HEK293 (cell line): ENCODE data around the gene PRPS2.

ENCODE experiments used
- CTCF ChIA-PET: fragments of 350-600 bp; formaldehyde crosslinking; extraction: SDS; loops from one replicate; lab custom pipeline; 2021; ENCODE audit warnings: antibody characterized with exemption; lab: Yijun Ruan, JAX
- POLR2A ChIA-PET: fragments of 300-600 bp; formaldehyde crosslinking; extraction: SDS; loops from one replicate; lab custom pipeline; 2020; ENCODE audit warnings: antibody characterized with exemption, inconsistent platforms; lab: Yijun Ruan, JAX
- H3K27ac ChIP-seq: fragments of 200-500 bp; sonication (Bioruptor generic); 2 replicates; pipeline ENCODE4 v1.5.1; 2014; ENCODE audit warnings: low read depth, low read length, control low read depth, inconsistent platforms; ENCODE audit errors: extremely low read depth
- H3K36me3 ChIP-seq, 2 experiments: fragments of 200-500 bp in 1 of 2; sonication (Bioruptor generic) in 1 of 2; 1 replicate in 1 of 2; 2 replicates in 1 of 2; pipeline ENCODE4 v1.5.1; 2014 to 2017; ENCODE audit warnings: inconsistent platforms in 2 of 2, low read length in 2 of 2; ENCODE audit not compliant: control insufficient read depth in 2 of 2, insufficient read depth in 1 of 2
- H3K4me1 ChIP-seq: fragments of 200-500 bp; sonication (Bioruptor generic); 2 replicates; pipeline ENCODE4 v1.5.1; 2014; ENCODE audit warnings: mild to moderate bottlenecking, low read length, inconsistent platforms; ENCODE audit not compliant: control insufficient read depth, insufficient read depth
- H3K4me3 ChIP-seq: 2 replicates; pipeline ENCODE4 v1.5.1; 2011; ENCODE audit warnings: low read depth, mild to moderate bottlenecking, control low read depth, low read length, moderate library complexity
- H3K9me3 ChIP-seq: fragments of 200-500 bp; sonication (Bioruptor generic); 2 replicates; pipeline ENCODE4 v1.5.1; 2014; ENCODE audit warnings: low read depth, low read length, inconsistent platforms; ENCODE audit not compliant: control insufficient read depth, insufficient read depth
- ELK4 ChIP-seq: IDR thresholded peaks from 2 replicates; pipeline ENCODE4 v1.6.1; 2011; ENCODE audit warnings: mild to moderate bottlenecking, low read depth, low read length, borderline replicate concordance
- GLI2 ChIP-seq: fragments of 450-650 bp; formaldehyde crosslinking; IDR thresholded peaks from 2 replicates; pipeline ENCODE4; 2017; ENCODE audit warnings: missing biosample characterization, missing genetic modification characterization, low read depth, borderline replicate concordance
- KLF16 ChIP-seq: fragments of 450-650 bp; formaldehyde crosslinking; IDR thresholded peaks from 2 replicates; pipeline ENCODE4 v1.5.1; 2017; ENCODE audit warnings: missing biosample characterization, missing genetic modification characterization
- PRDM1 ChIP-seq: fragments of 450-650 bp; formaldehyde crosslinking; IDR thresholded peaks from 2 replicates; pipeline ENCODE4; 2016; ENCODE audit warnings: missing biosample characterization, missing genetic modification characterization
- REPIN1 ChIP-seq: fragments of 450-650 bp; formaldehyde crosslinking; IDR thresholded peaks from 2 replicates; pipeline ENCODE4 v1.5.1; 2017; ENCODE audit warnings: missing biosample characterization, missing genetic modification characterization, low read depth
- SALL2 ChIP-seq: fragments of 450-650 bp; formaldehyde crosslinking; IDR thresholded peaks from 2 replicates; pipeline ENCODE4 v1.5.0; 2017; ENCODE audit warnings: missing biosample characterization, mild to moderate bottlenecking, missing genetic modification characterization, borderline replicate concordance
- ZFHX2 ChIP-seq: fragments of 450-650 bp; formaldehyde crosslinking; conservative IDR thresholded peaks from 2 replicates; pipeline ENCODE4 v1.5.1; 2016; ENCODE audit warnings: missing biosample characterization, missing genetic modification characterization
- ZNF133 ChIP-seq: fragments of 450-650 bp; formaldehyde crosslinking; IDR thresholded peaks from 2 replicates; pipeline ENCODE4 v1.5.1; 2016; ENCODE audit warnings: missing biosample characterization, missing genetic modification characterization
- ZNF148 ChIP-seq: fragments of 450-650 bp; formaldehyde crosslinking; IDR thresholded peaks from 2 replicates; pipeline ENCODE4 v1.5.0; 2017; ENCODE audit warnings: missing biosample characterization, missing genetic modification characterization, borderline replicate concordance
- ZNF184 ChIP-seq: fragments of 450-650 bp; IDR thresholded peaks from 2 replicates; pipeline ENCODE4 v1.5.1; 2018; ENCODE audit warnings: missing biosample characterization, mild to moderate bottlenecking, missing genetic modification characterization
- ZNF19 ChIP-seq: fragments of 450-650 bp; formaldehyde crosslinking; IDR thresholded peaks from 2 replicates; pipeline ENCODE4; 2016; ENCODE audit warnings: missing biosample characterization, missing genetic modification characterization, low read depth
- ZNF239 ChIP-seq: fragments of 450-650 bp; formaldehyde crosslinking; IDR thresholded peaks from 2 replicates; pipeline ENCODE4 v1.5.1; 2016; ENCODE audit warnings: missing biosample characterization, missing genetic modification characterization
- ZNF292 ChIP-seq: fragments of 450-650 bp; formaldehyde crosslinking; IDR thresholded peaks from 2 replicates; pipeline ENCODE4 v1.5.1; 2016; ENCODE audit warnings: low read depth, missing biosample characterization, missing genetic modification characterization, borderline replicate concordance
- ZNF335 ChIP-seq: fragments of 450-650 bp; formaldehyde crosslinking; conservative IDR thresholded peaks from 2 replicates; pipeline ENCODE4 v1.5.1; 2016; ENCODE audit warnings: missing biosample characterization, missing genetic modification characterization
- ZNF433 ChIP-seq: fragments of 450-650 bp; formaldehyde crosslinking; IDR thresholded peaks from 2 replicates; pipeline ENCODE4 v1.5.1; 2016; ENCODE audit warnings: missing biosample characterization, missing genetic modification characterization, low read depth
- ZNF48 ChIP-seq: fragments of 450-650 bp; formaldehyde crosslinking; IDR thresholded peaks from 2 replicates; pipeline ENCODE4 v1.5.1; 2016; ENCODE audit warnings: missing biosample characterization, missing genetic modification characterization
- ZNF521 ChIP-seq: fragments of 450-650 bp; formaldehyde crosslinking; IDR thresholded peaks from 2 replicates; pipeline ENCODE4 v1.5.1; 2017; ENCODE audit warnings: missing biosample characterization, mild to moderate bottlenecking, missing genetic modification characterization
- ZNF558 ChIP-seq: fragments of 450-650 bp; formaldehyde crosslinking; IDR thresholded peaks from 2 replicates; pipeline ENCODE4 v1.5.1; 2016; ENCODE audit warnings: missing biosample characterization, missing genetic modification characterization
- ZNF585B ChIP-seq: fragments of 450-650 bp; formaldehyde crosslinking; IDR thresholded peaks from 2 replicates; pipeline ENCODE4 v1.5.1; 2016; ENCODE audit warnings: missing biosample characterization, missing genetic modification characterization
- ZNF658 ChIP-seq: fragments of 450-650 bp; formaldehyde crosslinking; IDR thresholded peaks from 2 replicates; pipeline ENCODE4; 2016; ENCODE audit warnings: missing biosample characterization, missing genetic modification characterization
- ZNF670 ChIP-seq: fragments of 450-650 bp; formaldehyde crosslinking; IDR thresholded peaks from 2 replicates; pipeline ENCODE4 v1.5.1; 2016; ENCODE audit warnings: missing biosample characterization, missing genetic modification characterization, low read depth
- ZNF677 ChIP-seq: fragments of 450-650 bp; IDR thresholded peaks from 2 replicates; pipeline ENCODE4 v1.5.0; 2018; ENCODE audit warnings: missing biosample characterization, mild to moderate bottlenecking, missing genetic modification characterization, moderate library complexity
- ZNF707 ChIP-seq: fragments of 450-650 bp; formaldehyde crosslinking; IDR thresholded peaks from 2 replicates; pipeline ENCODE4 v1.5.1; 2016; ENCODE audit warnings: missing biosample characterization, missing genetic modification characterization
- ZNF792 ChIP-seq: fragments of 450-650 bp; formaldehyde crosslinking; IDR thresholded peaks from 2 replicates; pipeline ENCODE4 v1.5.1; 2016; ENCODE audit warnings: missing biosample characterization, missing genetic modification characterization
- TF ChIP-seq, protein P1 (sequence below): fragments of 450-650 bp; formaldehyde crosslinking; IDR thresholded peaks from 2 replicates; pipeline ENCODE4 v1.5.1; 2016; ENCODE audit warnings: missing biosample characterization, missing genetic modification characterization, borderline replicate concordance

PRPS2 gene

DNA sequence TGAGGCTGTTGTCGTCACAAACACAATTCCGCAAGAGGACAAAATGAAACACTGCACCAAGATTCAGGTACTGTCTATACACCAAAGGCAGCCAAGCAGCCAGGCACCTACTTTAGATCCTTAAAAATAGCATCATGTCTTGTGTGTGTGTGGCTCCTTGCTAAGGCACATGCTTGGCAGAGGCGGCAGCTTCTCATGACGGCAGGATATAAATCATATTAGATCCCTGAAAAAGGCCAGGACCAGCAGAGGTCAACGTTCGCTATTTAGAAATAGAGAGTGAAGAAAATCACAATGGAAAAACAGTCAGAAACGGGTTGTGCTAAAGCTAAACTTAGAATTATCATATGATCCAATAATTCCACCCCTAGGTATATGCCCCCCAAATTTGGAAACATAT is 29.5 kb downstream of the PRPS2 start:
- TF ChIP-seq ZNF19, result no peak
- no peak for TF ChIP-seq ZNF335 (tag by site-specific recombination)
- no peak for TF ChIP-seq ZFHX2 (tag by site-specific recombination)
- TF ChIP-seq SALL2 (tag by site-specific recombination), result no peak
- TF ChIP-seq ZNF292 (tag by site-specific recombination), result no peak
- TF ChIP-seq ZNF792, result no peak
- no peak for TF ChIP-seq ELK4
- TF ChIP-seq ZNF48, result no peak
- TF ChIP-seq ZNF433, result no peak
- no peak for TF ChIP-seq ZNF707 (tag by site-specific recombination)
- ChIA-PET POLR2A (no interaction called here), CTCF (no interaction called here)

GRCh38 chrX:12824944-12825343 is 33.7 kb downstream of the PRPS2 start:
- Histone ChIP-seq H3K36me3 (peaks cover 11 to 49% of the 10 kb centered on the region in 2 experiments; a peak in 2 of 3 replicates), H3K27ac (no peak overlapping the region), H3K4me3 (no peak overlapping the region), H3K9me3 (no peaks in the 10 kb centered on the region), H3K4me1 (no peaks in the 10 kb centered on the region)
- TF ChIP-seq ZNF239 (tag by site-specific recombination) (no peak), REPIN1 (no peak), ZNF148 (no peak), ZNF133 (tag by site-specific recombination) (no peak), PRDM1 (tag by site-specific recombination) (no peak), ZNF658 (tag by site-specific recombination) (no peak), ZNF521 (tag by site-specific recombination) (no peak), ZNF558 (tag by site-specific recombination) (no peak)
- CTCF ChIA-PET, result interaction anchor here (0.6 to 2.0 kb wide), 4 partner anchors 11 to 432 kb away, joined by 3 to 8 read pairs (median 5); no protein-coding TSS in a partner anchor
- POLR2A ChIA-PET, result interaction anchor here (0.9 kb wide), 1 partner anchor 11 kb away, joined by 3 read pairs; no protein-coding TSS in a partner anchor

More for the DNA sequence above, 29.5 kb downstream of the PRPS2 start:
- Histone ChIP-seq H3K4me3 (no peak overlapping the region), H3K9me3 (no peaks in the 10 kb centered on the region), H3K27ac (no peak overlapping the region), H3K36me3 (peaks cover 15 to 66% of the 10 kb centered on the region in 2 experiments), H3K4me1 (no peaks in the 10 kb centered on the region)

GRCh38 chrX:12825801-12826200 is 34.6 kb downstream of the PRPS2 start:
- peaks cover 11 to 41% of the 10 kb centered on the region in 2 experiments; a peak in 2 of 3 replicates for H3K36me3 ChIP-seq
- H3K4me3 ChIP-seq, result no peak overlapping the region
- no peaks in the 10 kb centered on the region for H3K4me1 ChIP-seq
- H3K9me3 ChIP-seq, result no peaks in the 10 kb centered on the region
- CTCF ChIA-PET, result interaction anchor here (2.0 kb wide), 2 partner anchors 11 to 75 kb away, joined by 7 to 8 read pairs; no protein-coding TSS in a partner anchor
- POLR2A ChIA-PET, result interaction anchor here (0.9 kb wide), 1 partner anchor 12 kb away, joined by 3 read pairs; no protein-coding TSS in a partner anchor
- no peak overlapping the region for H3K27ac ChIP-seq
- TF ChIP-seq KLF16 (tag by site-specific recombination), result no peak
- no peak for TF ChIP-seq ZNF184 (tag by site-specific recombination)
- TF ChIP-seq ZNF585B (tag by site-specific recombination), result no peak
- TF ChIP-seq ZNF677, result no peak
- no peak for TF ChIP-seq ZNF670 (tag by site-specific recombination)
- no peak for TF ChIP-seq GLI2 (tag by site-specific recombination)
- TF ChIP-seq, protein P1, sequence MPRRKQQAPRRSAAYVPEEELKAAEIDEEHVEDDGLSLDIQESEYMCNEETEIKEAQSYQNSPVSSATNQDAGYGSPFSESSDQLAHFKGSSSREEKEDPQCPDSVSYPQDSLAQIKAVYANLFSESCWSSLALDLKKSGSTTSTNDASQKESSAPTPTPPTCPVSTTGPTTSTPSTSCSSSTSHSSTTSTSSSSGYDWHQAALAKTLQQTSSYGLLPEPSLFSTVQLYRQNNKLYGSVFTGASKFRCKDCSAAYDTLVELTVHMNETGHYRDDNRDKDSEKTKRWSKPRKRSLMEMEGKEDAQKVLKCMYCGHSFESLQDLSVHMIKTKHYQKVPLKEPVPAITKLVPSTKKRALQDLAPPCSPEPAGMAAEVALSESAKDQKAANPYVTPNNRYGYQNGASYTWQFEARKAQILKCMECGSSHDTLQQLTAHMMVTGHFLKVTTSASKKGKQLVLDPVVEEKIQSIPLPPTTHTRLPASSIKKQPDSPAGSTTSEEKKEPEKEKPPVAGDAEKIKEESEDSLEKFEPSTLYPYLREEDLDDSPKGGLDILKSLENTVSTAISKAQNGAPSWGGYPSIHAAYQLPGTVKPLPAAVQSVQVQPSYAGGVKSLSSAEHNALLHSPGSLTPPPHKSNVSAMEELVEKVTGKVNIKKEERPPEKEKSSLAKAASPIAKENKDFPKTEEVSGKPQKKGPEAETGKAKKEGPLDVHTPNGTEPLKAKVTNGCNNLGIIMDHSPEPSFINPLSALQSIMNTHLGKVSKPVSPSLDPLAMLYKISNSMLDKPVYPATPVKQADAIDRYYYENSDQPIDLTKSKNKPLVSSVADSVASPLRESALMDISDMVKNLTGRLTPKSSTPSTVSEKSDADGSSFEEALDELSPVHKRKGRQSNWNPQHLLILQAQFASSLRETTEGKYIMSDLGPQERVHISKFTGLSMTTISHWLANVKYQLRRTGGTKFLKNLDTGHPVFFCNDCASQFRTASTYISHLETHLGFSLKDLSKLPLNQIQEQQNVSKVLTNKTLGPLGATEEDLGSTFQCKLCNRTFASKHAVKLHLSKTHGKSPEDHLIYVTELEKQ, result no peak
